Measurements from ENCODE around the gene ZNF646.

ZNF646 gene

DNA sequence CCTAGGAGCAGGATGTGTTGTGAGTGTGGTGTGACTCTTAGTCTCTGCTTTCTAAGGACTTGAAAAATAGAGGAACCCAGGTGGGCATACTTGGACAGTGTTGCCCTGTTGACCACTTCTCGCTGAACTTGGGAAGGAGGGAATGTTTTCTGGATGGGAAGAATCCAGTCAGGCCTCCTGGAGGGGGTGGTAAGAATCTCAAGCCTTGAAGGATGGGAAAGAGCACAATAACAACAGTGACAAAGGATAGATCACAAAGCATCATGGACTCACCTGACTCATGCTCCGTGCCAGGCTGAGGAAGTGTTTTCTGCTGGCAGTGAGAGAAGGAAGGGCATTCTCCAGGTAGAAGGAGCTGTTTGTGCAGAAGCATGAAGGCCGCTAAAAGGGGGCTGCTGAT lies 51.6 kb downstream of the ZNF646 start:
- Histone ChIP-seq H3K4me3 (no peak overlapping the region), H3K27ac (no peak overlapping the region)

DNA sequence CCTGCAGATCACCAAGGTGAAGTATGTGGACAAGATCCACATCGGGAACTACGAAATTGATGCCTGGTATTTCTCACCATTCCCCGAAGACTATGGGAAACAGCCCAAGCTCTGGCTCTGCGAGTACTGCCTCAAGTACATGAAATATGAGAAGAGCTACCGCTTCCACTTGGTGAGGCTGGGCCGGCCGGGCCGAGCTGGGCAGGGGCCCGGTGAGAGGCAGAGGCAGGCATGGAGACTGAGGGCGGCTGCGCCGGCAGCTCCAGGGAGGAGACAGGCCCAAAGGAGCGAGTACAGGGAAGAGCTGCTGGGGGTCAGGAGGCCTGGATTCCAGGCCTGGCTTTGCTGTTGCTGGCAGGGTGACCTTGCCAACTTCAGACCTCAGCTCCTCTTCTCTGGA lies 53.0 kb downstream of the ZNF646 start:
- Histone ChIP-seq H3K27ac (peak overlapping the region in 14 of 21 experiments; percentile 70 to 85 (median 81)), H3K4me3 (no peak overlapping the region)

DNA sequence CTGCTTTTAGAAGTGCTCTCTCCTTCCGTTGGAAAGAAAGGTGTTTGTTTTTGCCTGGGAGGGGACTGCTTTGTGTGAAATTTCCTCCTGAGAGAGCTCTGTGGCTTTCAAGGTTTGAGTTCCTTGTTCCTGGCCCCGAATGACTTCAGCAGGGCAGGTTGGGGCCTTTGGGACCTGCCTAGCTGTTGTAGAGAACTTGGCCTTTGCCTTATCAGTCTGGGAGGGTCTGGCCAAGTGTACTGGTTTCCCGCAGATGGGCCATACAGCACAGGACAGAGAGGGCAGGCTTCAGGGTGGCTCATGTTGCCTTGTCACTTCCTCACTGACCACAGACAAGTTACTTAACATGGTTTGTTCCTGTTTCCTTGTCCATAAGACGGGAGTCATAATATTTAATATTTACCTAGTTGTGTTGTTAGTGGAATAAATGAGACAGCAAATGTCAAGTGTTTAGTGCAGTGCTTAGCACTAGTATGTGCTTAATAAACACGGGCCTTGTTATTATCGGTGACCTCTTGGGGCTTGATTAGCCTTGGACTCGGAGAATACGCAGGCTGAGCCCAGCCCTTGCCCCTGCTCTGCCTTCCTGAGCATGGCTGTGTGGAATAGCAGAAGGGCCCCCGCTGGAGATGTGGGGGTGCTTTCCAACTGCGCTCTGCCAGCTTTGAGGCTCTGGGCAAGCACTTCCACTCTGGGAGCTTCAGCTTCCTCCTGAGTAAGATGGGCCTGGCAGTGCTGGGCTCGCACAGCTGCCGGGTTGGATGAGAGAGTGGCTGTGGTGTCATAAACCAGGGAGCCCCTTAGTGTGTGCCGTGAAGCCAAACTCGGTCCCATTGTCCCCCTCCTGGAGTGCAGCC lies 54.7 kb downstream of the ZNF646 start:
- H3K4me3 ChIP-seq: no peak overlapping the region
- H3K27ac ChIP-seq: peak overlapping the region; percentile 35 to 85 (median 77)

DNA sequence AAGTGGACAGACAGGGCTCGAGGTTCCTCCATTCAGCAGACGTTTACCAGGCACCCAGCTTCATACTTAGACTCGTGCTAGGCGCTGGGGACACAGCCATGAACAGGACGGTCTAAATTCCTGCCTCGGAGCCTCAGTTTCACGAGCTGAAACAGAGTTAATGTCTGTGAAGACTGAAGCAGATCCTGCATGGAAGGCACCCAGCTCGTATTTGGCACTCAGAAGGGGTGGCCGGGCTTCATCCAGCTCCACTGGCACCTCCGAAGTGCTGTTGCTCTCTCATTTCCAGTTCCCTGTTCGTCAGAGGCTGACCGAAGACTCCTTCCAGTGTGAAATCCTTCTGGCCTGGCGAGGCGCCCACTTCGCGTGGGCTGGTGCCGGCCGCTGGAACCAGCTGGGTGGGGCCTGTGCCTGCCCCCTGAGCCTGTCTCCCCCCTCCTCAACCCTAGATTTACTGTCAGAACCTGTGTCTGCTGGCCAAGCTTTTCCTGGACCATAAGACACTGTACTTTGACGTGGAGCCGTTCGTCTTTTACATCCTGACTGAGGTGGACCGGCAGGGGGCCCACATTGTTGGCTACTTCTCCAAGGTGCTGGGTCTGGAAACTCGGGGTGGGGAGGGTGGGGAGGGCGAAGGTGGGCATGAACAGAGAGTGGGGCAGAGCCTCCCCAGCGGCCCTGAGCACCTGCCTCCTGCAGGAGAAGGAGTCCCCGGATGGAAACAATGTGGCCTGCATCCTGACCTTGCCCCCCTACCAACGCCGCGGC lies 55.5 kb downstream of the ZNF646 start:
- peak overlapping the region in 1 of 7 experiments; percentile 7 for H3K4me3 ChIP-seq
- H3K27ac ChIP-seq: peak overlapping the region; percentile 35 to 85 (median 77)

DNA sequence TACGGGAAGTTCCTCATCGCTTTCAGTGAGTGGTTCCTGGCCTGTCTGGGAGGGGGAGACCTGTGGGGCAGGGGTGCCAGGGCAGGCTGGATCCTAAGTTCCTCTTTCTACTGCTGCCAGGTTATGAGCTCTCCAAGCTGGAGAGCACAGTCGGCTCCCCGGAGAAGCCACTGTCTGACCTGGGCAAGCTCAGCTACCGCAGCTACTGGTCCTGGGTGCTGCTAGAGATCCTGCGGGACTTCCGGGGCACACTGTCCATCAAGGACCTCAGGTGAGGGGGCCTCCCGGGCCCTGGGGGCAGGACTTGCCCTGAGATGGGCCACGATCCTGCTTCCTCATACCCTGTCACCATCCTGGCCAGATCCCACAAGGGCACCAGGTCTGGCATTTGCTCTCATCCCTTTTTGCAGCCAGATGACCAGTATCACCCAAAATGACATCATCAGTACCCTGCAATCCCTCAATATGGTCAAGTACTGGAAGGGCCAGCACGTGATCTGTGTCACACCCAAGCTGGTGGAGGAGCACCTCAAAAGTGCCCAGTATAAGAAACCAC lies 56.2 kb downstream of the ZNF646 start:
- H3K4me3 ChIP-seq: peak overlapping the region in 1 of 7 experiments; percentile 7

DNA sequence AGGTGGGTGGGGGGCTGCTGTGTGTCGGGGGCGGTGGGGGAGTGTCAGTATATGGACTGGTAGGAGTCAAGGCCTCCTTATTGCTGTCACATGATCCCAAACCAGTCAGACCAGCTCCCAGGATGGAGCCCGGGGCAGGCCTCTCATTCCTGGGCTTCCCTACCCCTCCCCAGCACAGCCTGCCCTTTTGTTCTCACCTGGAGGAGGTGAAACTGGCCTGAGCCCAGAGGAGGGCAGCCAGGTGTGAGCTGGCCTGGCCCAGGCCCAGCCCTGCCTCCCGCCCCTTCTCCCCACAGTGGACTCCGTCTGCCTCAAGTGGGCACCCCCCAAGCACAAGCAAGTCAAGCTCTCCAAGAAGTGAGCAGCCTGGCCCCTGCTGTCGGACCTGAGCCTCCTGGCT lies 56.7 kb downstream of the ZNF646 start:
- peak overlapping the region in 20 of 21 experiments; percentile 0 to 85 (median 78) for H3K27ac ChIP-seq
- no peak overlapping the region for H3K4me3 ChIP-seq

More for the DNA sequence above, 56.2 kb downstream of the ZNF646 start:
- H3K27ac ChIP-seq: peak overlapping the region in 20 of 21 experiments; percentile 51 to 85 (median 78)

DNA sequence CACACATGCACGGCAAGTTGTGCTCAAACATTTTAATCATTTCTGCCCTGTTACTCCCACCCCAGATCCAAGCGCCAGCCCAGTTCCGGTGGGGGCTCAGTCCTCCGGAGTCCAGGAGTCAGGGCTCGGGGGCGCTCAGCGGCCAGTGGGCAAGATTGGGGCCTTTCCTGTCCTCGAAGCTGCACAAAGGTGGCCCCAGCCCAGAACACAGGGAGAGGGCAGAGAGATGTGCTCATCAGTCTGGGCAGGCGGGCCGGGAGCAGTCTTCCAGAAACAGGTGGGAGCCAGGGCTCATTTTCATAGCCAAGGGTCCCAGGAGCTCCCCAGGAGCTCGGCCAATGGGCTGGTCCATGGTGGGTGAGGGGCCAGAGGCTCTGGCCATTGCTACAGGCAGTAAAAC lies 57.2 kb downstream of the ZNF646 start:
- H3K27ac ChIP-seq: peak overlapping the region in 15 of 21 experiments; percentile 0 to 85 (median 75)
- H3K4me3 ChIP-seq: no peak overlapping the region

DNA sequence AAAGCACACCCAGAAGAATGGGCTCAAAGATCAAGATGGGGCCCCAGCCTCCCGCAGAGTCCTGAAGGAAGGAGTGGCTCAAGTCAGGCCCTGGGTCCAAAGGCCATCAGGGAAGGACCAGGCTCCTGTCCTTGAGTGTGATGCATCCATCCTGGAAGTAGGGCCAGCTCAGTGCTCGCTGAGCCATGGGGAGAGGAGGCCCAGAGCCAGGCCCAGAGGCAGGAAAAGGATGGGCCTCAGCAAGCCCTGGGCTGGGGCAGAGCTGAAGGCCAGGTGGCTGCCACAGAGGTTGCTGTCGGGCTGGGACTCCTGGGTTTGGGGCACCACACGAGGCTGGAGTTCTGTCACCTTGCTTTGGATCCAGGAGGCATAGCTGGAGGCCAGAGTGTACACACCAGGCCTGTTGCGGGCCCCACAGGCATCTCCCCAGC lies 57.6 kb downstream of the ZNF646 start:
- H3K4me3 ChIP-seq: no peak overlapping the region
- peak overlapping the region in 12 of 21 experiments; percentile 0 to 85 (median 68) for H3K27ac ChIP-seq

DNA sequence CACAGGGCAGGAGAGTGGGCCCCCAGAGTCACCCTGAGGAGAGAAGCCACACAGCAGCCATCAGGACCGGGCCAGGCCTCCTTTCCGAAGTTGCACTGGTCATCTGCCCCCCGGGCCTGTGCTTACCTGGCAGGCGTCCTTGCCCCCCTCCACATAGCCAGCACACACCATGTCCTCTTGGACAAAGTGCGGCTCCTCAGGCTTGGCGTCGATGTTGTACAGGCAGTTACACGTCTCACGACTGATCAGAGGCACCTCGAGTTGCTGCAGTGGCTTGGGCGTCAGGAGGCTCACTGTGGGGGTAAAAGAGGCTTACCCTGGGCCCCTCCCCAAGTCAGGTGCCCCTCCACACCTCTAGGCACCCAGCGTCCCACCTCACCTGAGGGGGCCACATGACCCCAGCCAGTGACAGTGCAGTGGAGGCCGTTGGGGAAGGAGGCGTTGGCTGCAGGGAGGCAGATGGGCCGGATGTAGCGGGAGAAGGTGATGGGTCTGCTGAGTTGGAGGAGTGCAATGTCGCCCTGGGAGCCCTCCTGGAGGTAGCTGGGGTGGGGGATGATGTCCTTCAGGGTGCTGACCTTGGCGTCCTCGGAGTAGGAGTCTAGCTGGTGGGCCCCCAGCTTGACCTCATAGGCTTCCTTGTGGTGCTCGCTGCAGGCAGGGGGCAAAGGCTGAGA lies 58.2 kb downstream of the ZNF646 start:
- H3K27ac ChIP-seq: peak overlapping the region in 10 of 21 experiments; percentile 1 to 85 (median 48)
- H3K4me3 ChIP-seq: no peak overlapping the region

DNA sequence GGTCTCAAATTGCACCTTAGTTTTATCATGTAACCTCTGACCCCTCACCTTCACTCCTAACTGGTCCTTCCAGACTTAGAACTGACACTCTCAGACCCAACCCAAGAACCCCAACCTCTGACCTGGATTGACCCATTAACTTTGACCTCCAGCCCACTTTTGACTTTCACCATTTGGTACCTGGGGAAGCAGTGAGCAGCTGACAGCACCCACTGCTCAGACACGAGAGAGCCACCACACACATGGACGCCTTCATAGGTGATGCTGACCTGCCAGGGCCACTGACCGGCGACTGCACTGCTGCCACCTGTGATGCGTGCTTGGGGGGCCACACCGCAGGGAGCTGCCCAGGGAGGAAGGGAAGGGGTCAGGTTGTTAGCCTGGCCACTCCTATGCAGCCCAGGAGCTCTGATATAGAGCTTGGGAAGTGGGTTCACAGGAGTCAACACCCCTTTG lies 58.9 kb downstream of the ZNF646 start:
- no peak overlapping the region for H3K4me3 ChIP-seq

More for the DNA sequence above, 58.9 kb downstream of the ZNF646 start:
- peak overlapping the region in 3 of 21 experiments; percentile 1 to 35 (median 6) for H3K27ac ChIP-seq
